ENCODE data around the gene MYH14.
"Not testable (repeated sequence)": the region's sequence is repeated elsewhere in the genome, so short reads cannot be mapped to it uniquely, and the experiment has no call there.

The MYH14 gene

GRCh38 chr19:50333737-50334617 lies 130.6 kb downstream of the MYH14 start:
- DNase-seq (ENCODE audit: low spot score): peak; percentile 78

GRCh38 chr19:50334741-50335421 lies 131.5 kb downstream of the MYH14 start:
- no peak for DNase-seq (ENCODE audit: low spot score)

DNA sequence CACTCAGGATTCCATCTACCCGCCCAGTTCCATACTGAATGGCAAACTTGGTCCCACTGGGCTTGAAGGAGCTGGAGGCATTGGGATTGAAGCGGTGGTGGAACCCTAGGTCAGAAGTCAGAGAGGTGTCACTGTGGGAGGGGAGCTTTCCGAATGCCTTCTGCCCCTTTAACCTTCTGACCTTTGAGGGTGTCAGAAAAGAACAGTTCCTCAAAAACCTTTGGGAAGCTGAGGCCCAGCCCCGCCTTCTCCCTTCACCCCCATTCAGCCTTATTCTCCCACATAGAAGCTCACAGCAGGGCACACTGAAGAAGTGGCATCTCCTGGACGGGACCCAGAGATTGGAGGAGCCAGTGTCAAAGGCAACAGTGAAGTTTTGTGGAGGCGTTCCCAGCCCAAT lies 133.6 kb downstream of the MYH14 start:
- not testable (repeated sequence) for DNase-seq (ENCODE audit: low spot score)

GRCh38 chr19:50340331-50340730 lies 136.9 kb downstream of the MYH14 start:
- no peak for DNase-seq (ENCODE audit: low spot score)

- DNase-seq (ENCODE audit: low spot score): no peak
Measured at GRCh38 chr19:50341091-50341564, 137.7 kb downstream of the MYH14 start.

GRCh38 chr19:50344661-50345318 lies 141.4 kb downstream of the MYH14 start:
- no peak for DNase-seq (ENCODE audit: low spot score)

DNA sequence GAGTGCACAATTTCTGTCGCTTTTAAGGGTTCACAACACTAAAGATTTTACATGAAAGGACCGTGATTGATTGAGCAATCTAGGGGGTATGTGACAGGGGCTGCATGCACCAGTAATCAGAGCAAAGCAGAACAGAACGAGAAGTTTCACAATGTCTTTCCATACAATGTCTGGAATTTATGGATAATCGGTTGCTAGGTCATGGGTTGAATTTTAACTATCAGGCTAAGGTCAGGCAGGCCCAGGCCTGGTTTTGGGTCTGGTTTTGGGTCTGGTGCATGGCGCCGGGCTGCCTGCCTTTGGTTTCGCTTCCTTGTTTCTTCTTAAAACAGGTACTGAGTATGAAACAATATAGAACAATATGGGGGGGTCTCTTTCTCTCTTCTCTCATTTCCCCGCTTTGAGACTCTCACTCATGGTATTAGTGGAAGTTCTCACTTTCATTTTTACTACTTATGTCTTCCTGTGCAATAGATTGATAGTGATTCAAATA lies 143.7 kb downstream of the MYH14 start:
- DNase-seq (ENCODE audit: low spot score): not testable (repeated sequence)

GRCh38 chr19:50349277-50350057 lies 146.0 kb downstream of the MYH14 start:
- no peak for DNase-seq (ENCODE audit: low spot score)

- no peak for DNase-seq (ENCODE audit: low spot score)
Measured at GRCh38 chr19:50352242-50352641, 148.8 kb downstream of the MYH14 start.

GRCh38 chr19:50353487-50353880 lies 150.1 kb downstream of the MYH14 start:
- not testable (repeated sequence) for DNase-seq (ENCODE audit: low spot score)

- no peak for DNase-seq (ENCODE audit: low spot score)
Measured at GRCh38 chr19:50356691-50357177, 153.3 kb downstream of the MYH14 start.

GRCh38 chr19:50357178-50358100 lies 154.0 kb downstream of the MYH14 start:
- peak; percentile 89 for DNase-seq (ENCODE audit: low spot score)

DNA sequence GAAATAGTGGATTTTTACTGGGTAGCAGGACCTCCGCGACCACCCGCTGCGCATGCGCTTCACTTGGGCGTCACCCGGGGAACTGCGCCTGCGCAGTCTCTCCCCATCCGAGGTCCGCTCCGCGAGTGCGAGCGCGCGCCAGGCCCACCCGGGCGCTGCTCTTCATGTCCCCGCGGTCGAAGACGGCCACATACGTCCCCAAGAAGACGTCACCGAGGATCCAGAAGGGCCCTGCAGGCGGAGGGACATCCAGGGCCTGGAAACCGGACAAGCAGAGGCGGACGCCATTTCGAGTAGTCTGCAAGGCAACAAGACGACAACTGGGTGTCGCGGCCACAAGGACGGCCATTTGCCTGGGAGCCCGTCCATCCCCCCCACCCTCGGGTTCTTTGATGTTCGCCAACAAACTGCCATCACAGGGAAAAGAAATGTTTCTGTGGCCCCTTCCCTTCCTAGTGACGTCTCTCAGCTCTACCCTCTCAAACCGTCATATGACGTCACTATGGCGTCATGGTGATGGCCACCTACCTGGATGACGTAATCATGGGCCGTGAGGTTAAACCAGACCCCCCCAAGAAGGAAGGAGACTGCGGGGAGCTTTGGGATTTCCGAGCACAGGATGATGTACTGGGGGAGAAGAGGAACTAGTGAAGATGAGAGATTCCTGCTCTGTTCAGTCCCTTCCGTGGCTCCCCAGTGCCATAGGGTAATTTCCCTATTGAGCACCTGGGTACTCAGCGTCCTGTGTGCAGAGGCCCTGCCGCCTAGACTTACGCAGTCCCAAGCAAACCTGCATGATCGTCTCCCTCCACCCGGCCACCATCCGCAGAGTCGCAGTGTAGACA lies 155.3 kb downstream of the MYH14 start:
- DNase-seq (ENCODE audit: low spot score): peak; percentile 82

DNA sequence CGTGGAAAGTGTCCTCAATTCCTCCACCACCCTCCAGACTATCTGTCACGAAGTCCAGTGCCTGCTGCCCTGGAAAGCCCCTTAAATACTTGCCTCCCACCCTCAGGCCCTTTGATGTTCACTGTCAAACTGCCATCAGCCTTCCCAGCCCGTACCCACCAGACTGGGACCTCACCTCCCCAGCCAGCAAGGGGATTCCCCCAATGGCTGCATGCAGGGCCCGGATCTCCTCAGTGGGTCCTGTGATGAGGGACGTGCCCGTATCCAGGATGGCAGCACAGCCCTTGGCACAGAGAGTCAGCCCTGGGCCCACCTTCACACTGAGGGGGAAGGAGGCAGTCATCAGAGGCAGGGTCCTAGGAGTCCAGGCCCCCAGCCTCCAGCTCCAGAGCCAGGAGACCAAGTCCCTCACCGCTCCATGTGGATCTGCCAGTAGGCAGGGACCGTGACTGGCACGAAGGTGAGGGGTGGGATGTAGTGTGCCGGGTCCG lies 156.0 kb downstream of the MYH14 start:
- DNase-seq (ENCODE audit: low spot score): no peak
